ENCODE data around the gene CEACAM5. TPM values are rescaled to one million over a fixed set of nuclear protein-coding genes. Genes with fewer than 3 reads are reported as not detected.

Gene CEACAM5
- total and polyA plus RNA-seq, 2 of the 4 experiments (the other 2 are of a cell fraction), result not detected

- no CpG with 5 or more reads among the region's 4 CpGs for WGBS, 2 experiments (ENCODE audit: extremely low coverage in 2 of 2, insufficient read length in 1 of 2)
- in situ Hi-C loops (cut with MboI; ENCODE audit: low sequenced_read_pairs) (no loop called here), intact Hi-C loops (cut with micrococcal nuclease) (no loop called here)
Measured at GRCh38 chr19:41688687-41689086, 19.7 kb upstream of the CEACAM5 start.

More at GRCh38 chr19:41688687-41689086, 19.7 kb upstream of the CEACAM5 start:
- BruUV-seq (replicated peaks), result no TSS peak
- Histone ChIP-seq H3K4me2 (ENCODE audit: low read depth, low read length) (no peak overlapping the region), H3K4ac (ENCODE audit: low read depth, low read length) (no peak overlapping the region), H4K5ac (ENCODE audit: low read depth, low read length) (no peak overlapping the region), H3K27ac (ENCODE audit: insufficient read depth, low read length) (no peak overlapping the region), H3K56ac (ENCODE audit: extremely low read depth, insufficient read depth, low read length) (no peak overlapping the region), H3K36me3 (ENCODE audit: control insufficient read depth, insufficient read depth, low read length) (no peaks in the 10 kb centered on the region), H3K27me3 (ENCODE audit: control insufficient read depth, insufficient read depth, low read length) (no peaks in the 10 kb centered on the region), H4K91ac (ENCODE audit: insufficient read depth, low read depth, low read length) (no peak overlapping the region), H4K20me1 (ENCODE audit: insufficient read depth, low read length) (no peaks in the 10 kb centered on the region), H2AFZ (replicated peaks; ENCODE audit: low read length, poor library complexity) (no peak overlapping the region), H2BK120ac (ENCODE audit: low read depth, low read length) (no peak overlapping the region), H3K4me3 (ENCODE audit: insufficient read depth, low read depth, low read length) (no peak overlapping the region), H3K79me1 (ENCODE audit: low read depth in 1 of 2, low read length in 2 of 2) (no peaks in the 10 kb centered on the region), H3K18ac (ENCODE audit: low read depth, low read length) (no peak overlapping the region), H4K8ac (ENCODE audit: low read depth in 2 of 2, low read length in 2 of 2) (no peak overlapping the region), H3K9me3 (ENCODE audit: control insufficient read depth, insufficient read depth, low read length) (no peaks in the 10 kb centered on the region), H2AK5ac (ENCODE audit: low read depth, low read length) (no peak overlapping the region), H3K4me1 (ENCODE audit: control insufficient read depth, insufficient read depth, low read length) (no peaks in the 10 kb centered on the region), H3K9me1 (ENCODE audit: insufficient read depth, low read length) (no peaks in the 10 kb centered on the region), H2BK20ac (ENCODE audit: low read depth, low read length) (no peak overlapping the region), H3K9ac (ENCODE audit: low read depth, low read length) (no peak overlapping the region), H3K14ac (replicated peaks; ENCODE audit: low read depth, low read length) (no peak overlapping the region), H2BK15ac (ENCODE audit: low read depth, low read length) (no peak overlapping the region), H2AK9ac (replicated peaks; ENCODE audit: low read depth, low read length, poor library complexity) (no peak overlapping the region), H3K23ac (ENCODE audit: low read depth, low read length) (no peak overlapping the region), H2BK5ac (ENCODE audit: low read depth, low read length, poor library complexity, severe bottlenecking) (no peak overlapping the region)
- ChIA-PET POLR2A (ENCODE audit: unreplicated experiment) (no interaction called here), CTCF (no interaction called here)
- DNase-seq, result no peak
- dilution Hi-C loops (cut with HindIII; ENCODE audit: low sequenced_read_pairs, unreplicated experiment), result no loop called here
- no peak for ATAC-seq (ENCODE audit: low read depth)
- no peak for TF ChIP-seq MAFK (IDR thresholded peaks at IDR 0.05; ENCODE audit: low read depth, low read length)
- TF ChIP-seq POLR2A (IDR thresholded peaks at IDR 0.05; ENCODE audit: low read depth, low read length), result no peak
- TF ChIP-seq SMC3 (IDR thresholded peaks at IDR 0.05; ENCODE audit: low read depth, low read length), result no peak
- TF ChIP-seq RFX5 (IDR thresholded peaks at IDR 0.05; ENCODE audit: low read depth, low read length), result no peak
- TF ChIP-seq MAZ (IDR thresholded peaks at IDR 0.05; ENCODE audit: borderline replicate concordance, low read depth, low read length), result no peak
- TF ChIP-seq MXI1 (IDR thresholded peaks at IDR 0.05; ENCODE audit: borderline replicate concordance, low read depth, low read length), result no peak
- TF ChIP-seq BHLHE40 (IDR thresholded peaks at IDR 0.05; ENCODE audit: low read depth, low read length), result no peak

Data from IMR-90 (cell line).